SKM-1 treated with dmso at 0.1 percent for 144 hours (cell line): ENCODE data around the gene TMCC1.
"Not testable (repeated sequence)": the region's sequence is repeated elsewhere in the genome, so short reads cannot be mapped to it uniquely, and the experiment has no call there.

Experiments
- DNase-seq: peaks from one replicate; lab custom pipeline; 2025; ENCODE audit not compliant: unreplicated experiment; lab: John Stamatoyannopoulos, UW

TMCC1 gene

GRCh38 chr3:129612534-129613366 is 280.8 kb downstream of the TMCC1 start:
- DNase-seq, result no peak

- DNase-seq, result no peak
Observed at GRCh38 chr3:129611812-129612533, 281.5 kb downstream of the TMCC1 start.

DNA sequence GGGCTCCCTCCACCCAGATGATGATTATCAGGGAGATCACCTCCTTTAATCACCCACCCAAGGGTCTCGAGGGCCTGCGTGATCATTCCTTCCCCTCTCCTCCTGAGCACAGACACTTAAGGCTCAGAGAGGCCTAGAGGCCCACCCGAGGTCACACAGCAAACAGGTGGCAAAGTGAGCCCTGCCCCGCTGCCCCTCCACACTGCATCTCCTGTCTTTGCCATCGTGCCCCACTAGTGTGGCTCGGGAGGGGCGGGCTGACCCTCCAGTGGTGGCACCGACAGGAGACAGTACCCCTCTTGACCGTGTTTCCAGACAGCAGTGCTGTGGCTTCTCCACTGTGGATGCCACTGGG is 282.1 kb downstream of the TMCC1 start:
- no peak for DNase-seq

GRCh38 chr3:129610794-129611445 is 282.6 kb downstream of the TMCC1 start:
- not testable (repeated sequence) for DNase-seq

DNA sequence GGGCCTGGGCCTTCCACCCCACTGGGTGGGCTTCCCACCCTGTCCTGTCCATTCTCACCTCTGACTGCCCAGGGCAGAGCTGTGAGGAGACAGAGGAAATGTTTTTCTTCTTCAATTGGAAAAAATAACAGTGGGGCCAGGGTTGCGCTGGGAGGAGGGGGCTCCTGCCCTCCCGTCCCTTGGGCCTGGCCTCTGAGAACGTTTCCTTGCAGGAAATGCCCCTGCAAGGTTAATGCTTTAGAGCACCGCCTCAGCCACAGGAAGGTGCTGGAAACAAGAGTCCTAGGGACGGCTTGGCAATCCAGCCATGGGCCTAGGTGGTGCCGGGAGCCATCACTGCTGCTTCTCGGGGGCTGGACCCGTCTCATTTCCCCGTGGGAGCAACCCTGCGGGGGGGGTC is 283.2 kb downstream of the TMCC1 start:
- no peak for DNase-seq

GRCh38 chr3:129609591-129610182 is 283.8 kb downstream of the TMCC1 start:
- DNase-seq, result no peak

DNA sequence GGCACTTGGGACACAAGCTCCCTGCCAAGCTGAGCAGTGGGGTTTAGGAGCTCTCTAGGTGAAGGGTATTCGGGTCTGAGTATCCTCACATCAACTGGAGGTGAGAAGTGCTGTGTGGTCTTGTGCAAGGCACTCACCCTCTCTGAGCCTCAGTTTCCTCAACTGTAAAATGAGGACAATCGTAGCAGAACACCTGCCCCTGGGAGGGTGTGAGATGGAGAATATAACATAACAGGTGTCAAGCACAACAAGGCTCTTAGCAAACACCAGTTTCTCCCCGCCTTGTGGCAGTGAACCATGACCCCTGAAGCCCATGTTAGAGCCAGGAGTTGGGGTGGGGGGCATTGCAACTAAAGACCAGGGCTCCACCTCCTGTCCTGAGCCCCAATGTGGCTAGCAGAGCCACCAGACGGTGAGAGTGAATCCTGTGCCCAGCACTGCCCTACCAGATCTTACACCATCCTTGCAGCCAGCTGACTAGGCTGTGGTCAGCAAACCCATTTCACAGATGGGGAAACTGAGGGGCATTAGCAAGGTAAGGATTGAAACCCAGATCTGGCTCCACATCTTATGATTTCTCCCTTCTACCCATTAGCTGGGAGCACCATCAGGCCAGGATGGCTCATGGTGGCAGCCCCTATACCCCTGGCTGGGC is 284.4 kb downstream of the TMCC1 start:
- no peak for DNase-seq

GRCh38 chr3:129608087-129608935 is 285.2 kb downstream of the TMCC1 start:
- no peak for DNase-seq

- DNase-seq, result no peak
Observed at GRCh38 chr3:129607391-129608068, 286.0 kb downstream of the TMCC1 start.

- no peak for DNase-seq
Observed at GRCh38 chr3:129606636-129607390, 286.7 kb downstream of the TMCC1 start, which contains the start of gene PLXND1. PLXND1 (minus strand) TSS chr3:129606676; CDS start chr3:129606639, 37 bp downstream.

DNA sequence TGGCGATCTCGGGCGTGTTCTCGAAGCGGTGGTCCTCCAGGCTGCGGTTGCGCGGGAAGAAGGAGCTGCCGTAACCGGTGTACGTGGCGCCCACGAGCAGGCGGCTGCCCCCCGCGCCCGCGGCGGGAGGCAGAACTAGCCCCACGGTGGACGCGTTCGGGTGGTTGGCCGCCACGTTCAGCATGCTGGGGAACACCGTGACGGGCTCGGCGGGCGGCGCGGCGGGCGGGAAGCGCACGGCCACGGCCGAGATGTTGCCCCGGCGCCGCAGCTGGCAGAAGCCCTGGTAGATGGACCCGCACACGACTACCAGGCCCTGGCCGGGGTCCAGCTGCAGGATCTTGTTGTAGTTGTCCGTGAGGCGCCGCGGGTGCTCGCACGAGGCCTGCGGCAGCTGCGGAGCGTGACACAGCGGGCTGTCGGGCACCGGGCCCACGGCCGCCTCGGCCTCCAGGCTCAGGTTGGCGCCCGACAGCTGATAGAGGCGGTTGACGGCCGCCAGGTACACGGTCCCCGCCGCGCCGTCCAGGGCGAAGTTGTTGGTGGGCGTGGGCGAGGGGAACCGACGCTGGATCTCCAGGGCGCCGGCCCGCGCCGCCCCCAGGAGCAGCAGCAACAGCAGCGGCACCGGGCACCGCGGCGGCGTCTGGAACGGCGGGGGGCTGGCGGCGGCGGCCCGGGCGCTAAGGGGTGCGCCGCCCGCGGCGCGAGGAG is 287.4 kb downstream of the TMCC1 start:
- DNase-seq, result no peak

- DNase-seq, result no peak
Observed at GRCh38 chr3:129605203-129605921, 288.1 kb downstream of the TMCC1 start.

GRCh38 chr3:129604767-129605166 is 288.7 kb downstream of the TMCC1 start:
- no peak for DNase-seq

- DNase-seq, result no peak
Observed at GRCh38 chr3:129603991-129604749, 289.3 kb downstream of the TMCC1 start.

- DNase-seq, result no peak
Observed at GRCh38 chr3:129603561-129603942, 290.0 kb downstream of the TMCC1 start.

DNA sequence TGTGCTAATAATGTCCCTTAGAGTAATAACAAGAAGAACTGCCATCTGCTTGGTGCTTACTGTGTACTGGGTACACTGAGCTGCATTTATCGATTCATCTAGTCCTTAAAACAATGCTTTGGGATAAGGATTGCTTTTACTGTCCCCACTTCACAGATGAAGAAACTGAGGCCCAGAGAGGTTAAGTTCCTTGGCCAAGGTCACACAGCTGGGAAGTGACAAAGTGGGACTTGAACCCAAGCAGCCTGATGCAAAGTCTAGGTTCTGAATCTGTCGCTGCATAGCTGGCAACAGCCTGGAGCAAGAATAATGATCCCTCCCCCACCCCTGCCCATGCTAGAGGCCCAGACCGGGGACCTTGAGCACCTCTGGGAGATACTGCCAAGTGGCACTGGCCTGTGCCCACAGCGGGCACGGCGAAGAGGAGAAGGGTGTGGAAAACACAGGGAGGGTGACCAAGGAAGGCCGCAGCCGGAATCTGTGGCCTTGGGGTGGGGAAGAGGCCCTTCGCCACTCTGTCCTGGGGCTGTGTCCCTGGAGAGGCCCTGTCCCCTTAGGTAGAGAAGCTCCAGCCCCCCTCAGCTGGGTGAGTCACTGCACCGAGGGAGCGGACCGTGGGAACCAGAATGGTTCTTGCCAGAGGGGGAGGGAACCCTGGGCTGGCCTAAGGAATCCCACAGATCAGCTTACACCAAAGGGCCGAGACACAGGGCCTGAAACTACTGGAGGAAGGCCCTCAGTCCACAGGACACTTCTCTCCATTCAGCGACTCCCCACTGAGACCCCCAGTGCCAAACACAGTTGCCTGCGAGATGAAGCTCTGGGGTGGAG is 290.6 kb downstream of the TMCC1 start:
- no peak for DNase-seq
